ENCODE measurements around the gene PTP4A1. TPM values are rescaled to one million over a fixed set of nuclear protein-coding genes. Genes with fewer than 3 reads are reported as not detected.

The PTP4A1 gene
- total and polyA plus RNA-seq, 2 of the 13 experiments (the other 11 are each of a cell fraction or from before 2014, with no cell fraction given), result 141 to 376 TPM

DNA sequence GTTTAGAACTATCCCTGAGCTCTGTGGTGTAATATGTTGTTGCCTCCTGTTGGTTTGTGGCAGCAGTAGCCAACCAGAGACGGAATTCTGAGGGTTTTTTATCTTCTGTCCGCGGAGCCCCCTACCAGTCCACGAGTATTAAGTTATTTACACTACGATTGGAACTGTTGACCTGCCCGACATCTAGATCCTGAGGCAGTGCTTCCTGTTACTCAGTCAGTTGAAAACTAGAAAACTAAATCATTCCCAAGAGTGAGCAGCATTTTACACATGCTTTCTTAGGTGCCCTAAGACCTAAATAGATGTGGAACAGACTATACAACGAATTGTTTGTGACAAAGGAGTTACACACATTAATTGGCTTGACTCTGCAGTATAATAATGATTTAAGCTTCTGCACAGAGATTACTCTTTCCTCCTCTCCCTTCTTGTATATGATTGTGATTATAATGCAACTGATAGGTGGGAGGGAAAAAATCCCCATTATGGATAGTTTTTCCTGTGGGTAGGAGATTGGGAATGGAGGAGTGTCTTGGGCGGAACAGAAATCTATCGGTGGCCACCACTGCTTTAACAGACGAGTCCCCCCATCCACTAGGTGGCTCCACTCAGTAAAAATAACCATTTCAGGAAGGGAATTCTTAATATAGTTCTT, 1.7 kb downstream of the PTP4A1 start (continued):
- TF ChIP-seq, protein P1, sequence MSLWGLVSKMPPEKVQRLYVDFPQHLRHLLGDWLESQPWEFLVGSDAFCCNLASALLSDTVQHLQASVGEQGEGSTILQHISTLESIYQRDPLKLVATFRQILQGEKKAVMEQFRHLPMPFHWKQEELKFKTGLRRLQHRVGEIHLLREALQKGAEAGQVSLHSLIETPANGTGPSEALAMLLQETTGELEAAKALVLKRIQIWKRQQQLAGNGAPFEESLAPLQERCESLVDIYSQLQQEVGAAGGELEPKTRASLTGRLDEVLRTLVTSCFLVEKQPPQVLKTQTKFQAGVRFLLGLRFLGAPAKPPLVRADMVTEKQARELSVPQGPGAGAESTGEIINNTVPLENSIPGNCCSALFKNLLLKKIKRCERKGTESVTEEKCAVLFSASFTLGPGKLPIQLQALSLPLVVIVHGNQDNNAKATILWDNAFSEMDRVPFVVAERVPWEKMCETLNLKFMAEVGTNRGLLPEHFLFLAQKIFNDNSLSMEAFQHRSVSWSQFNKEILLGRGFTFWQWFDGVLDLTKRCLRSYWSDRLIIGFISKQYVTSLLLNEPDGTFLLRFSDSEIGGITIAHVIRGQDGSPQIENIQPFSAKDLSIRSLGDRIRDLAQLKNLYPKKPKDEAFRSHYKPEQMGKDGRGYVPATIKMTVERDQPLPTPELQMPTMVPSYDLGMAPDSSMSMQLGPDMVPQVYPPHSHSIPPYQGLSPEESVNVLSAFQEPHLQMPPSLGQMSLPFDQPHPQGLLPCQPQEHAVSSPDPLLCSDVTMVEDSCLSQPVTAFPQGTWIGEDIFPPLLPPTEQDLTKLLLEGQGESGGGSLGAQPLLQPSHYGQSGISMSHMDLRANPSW (CRISPR knock-in tag; IDR thresholded peaks at IDR 0.05; ENCODE audit: borderline replicate concordance), result no peak
- no peak for TF ChIP-seq SETDB1 (CRISPR knock-in tag; IDR thresholded peaks at IDR 0.05; ENCODE audit: borderline replicate concordance)
- TF ChIP-seq ZNF792 (CRISPR knock-in tag; IDR thresholded peaks at IDR 0.05), result peak; percentile 34; the same call in 1 of the 2 replicates
- TF ChIP-seq KLF15 (CRISPR knock-in tag; IDR thresholded peaks at IDR 0.05; ENCODE audit: borderline replicate concordance), result no peak
- TF ChIP-seq, protein P2, sequence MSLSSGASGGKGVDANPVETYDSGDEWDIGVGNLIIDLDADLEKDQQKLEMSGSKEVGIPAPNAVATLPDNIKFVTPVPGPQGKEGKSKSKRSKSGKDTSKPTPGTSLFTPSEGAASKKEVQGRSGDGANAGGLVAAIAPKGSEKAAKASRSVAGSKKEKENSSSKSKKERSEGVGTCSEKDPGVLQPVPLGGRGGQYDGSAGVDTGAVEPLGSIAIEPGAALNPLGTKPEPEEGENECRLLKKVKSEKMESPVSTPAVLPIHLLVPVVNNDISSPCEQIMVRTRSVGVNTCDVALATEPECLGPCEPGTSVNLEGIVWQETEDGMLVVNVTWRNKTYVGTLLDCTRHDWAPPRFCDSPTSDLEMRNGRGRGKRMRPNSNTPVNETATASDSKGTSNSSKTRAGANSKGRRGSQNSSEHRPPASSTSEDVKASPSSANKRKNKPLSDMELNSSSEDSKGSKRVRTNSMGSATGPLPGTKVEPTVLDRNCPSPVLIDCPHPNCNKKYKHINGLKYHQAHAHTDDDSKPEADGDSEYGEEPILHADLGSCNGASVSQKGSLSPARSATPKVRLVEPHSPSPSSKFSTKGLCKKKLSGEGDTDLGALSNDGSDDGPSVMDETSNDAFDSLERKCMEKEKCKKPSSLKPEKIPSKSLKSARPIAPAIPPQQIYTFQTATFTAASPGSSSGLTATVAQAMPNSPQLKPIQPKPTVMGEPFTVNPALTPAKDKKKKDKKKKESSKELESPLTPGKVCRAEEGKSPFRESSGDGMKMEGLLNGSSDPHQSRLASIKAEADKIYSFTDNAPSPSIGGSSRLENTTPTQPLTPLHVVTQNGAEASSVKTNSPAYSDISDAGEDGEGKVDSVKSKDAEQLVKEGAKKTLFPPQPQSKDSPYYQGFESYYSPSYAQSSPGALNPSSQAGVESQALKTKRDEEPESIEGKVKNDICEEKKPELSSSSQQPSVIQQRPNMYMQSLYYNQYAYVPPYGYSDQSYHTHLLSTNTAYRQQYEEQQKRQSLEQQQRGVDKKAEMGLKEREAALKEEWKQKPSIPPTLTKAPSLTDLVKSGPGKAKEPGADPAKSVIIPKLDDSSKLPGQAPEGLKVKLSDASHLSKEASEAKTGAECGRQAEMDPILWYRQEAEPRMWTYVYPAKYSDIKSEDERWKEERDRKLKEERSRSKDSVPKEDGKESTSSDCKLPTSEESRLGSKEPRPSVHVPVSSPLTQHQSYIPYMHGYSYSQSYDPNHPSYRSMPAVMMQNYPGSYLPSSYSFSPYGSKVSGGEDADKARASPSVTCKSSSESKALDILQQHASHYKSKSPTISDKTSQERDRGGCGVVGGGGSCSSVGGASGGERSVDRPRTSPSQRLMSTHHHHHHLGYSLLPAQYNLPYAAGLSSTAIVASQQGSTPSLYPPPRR (CRISPR knock-in tag; IDR thresholded peaks at IDR 0.05; ENCODE audit: borderline replicate concordance), result no peak; the same call in 1 of the 2 replicates
- TF ChIP-seq RELA (CRISPR knock-in tag; IDR thresholded peaks at IDR 0.05), result no peak
- TF ChIP-seq ZNF776 (CRISPR knock-in tag; IDR thresholded peaks at IDR 0.05), result no peak
- TF ChIP-seq ATRX (CRISPR knock-in tag; IDR thresholded peaks at IDR 0.05; ENCODE audit: borderline replicate concordance), result no peak
- TF ChIP-seq ZNF264 (CRISPR knock-in tag; IDR thresholded peaks at IDR 0.05), result peak; percentile 45; the same call in 1 of the 2 replicates
- TF ChIP-seq ZNF383 (CRISPR knock-in tag; IDR thresholded peaks at IDR 0.05; ENCODE audit: borderline replicate concordance), result no peak
- TF ChIP-seq, protein P3, sequence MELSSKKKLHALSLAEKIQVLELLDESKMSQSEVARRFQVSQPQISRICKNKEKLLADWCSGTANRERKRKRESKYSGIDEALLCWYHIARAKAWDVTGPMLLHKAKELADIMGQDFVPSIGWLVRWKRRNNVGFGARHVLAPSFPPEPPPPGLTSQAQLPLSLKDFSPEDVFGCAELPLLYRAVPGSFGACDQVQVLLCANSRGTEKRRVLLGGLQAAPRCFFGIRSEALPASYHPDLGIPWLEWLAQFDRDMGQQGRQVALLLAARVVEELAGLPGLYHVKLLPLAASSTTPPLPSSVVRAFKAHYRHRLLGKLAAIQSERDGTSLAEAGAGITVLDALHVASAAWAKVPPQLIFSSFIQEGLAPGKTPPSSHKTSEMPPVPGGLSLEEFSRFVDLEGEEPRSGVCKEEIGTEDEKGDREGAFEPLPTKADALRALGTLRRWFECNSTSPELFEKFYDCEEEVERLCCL (CRISPR knock-in tag; IDR thresholded peaks at IDR 0.05; ENCODE audit: borderline replicate concordance), result no peak
- TF ChIP-seq ZNF468 (CRISPR knock-in tag; IDR thresholded peaks at IDR 0.05), result no peak
- no peak for TF ChIP-seq ZNF737 (CRISPR knock-in tag; IDR thresholded peaks at IDR 0.05; ENCODE audit: borderline replicate concordance)
- no peak; the same call in 1 of the 2 replicates for TF ChIP-seq CEBPG (CRISPR knock-in tag; IDR thresholded peaks at IDR 0.05)
- TF ChIP-seq, protein P4, sequence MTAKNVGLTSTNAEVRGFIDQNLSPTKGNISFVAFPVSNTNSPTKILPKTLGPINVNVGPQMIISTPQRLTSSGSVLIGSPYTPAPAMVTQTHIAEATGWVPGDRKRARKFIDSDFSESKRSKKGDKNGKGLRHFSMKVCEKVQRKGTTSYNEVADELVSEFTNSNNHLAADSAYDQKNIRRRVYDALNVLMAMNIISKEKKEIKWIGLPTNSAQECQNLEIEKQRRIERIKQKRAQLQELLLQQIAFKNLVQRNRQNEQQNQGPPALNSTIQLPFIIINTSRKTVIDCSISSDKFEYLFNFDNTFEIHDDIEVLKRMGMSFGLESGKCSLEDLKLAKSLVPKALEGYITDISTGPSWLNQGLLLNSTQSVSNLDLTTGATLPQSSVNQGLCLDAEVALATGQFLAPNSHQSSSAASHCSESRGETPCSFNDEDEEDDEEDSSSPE (CRISPR knock-in tag; IDR thresholded peaks at IDR 0.05), result peak; percentile 52; the same call in 1 of the 2 replicates
- TF ChIP-seq, protein P5, sequence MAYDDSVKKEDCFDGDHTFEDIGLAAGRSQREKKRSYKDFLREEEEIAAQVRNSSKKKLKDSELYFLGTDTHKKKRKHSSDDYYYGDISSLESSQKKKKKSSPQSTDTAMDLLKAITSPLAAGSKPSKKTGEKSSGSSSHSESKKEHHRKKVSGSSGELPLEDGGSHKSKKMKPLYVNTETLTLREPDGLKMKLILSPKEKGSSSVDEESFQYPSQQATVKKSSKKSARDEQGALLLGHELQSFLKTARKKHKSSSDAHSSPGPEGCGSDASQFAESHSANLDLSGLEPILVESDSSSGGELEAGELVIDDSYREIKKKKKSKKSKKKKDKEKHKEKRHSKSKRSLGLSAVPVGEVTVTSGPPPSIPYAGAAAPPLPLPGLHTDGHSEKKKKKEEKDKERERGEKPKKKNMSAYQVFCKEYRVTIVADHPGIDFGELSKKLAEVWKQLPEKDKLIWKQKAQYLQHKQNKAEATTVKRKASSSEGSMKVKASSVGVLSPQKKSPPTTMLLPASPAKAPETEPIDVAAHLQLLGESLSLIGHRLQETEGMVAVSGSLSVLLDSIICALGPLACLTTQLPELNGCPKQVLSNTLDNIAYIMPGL (CRISPR knock-in tag; IDR thresholded peaks at IDR 0.05; ENCODE audit: borderline replicate concordance in 1 of 2, low read depth in 1 of 2), result peak; percentile 67 to 77; a peak in 2 of 4 replicates
- peak; percentile 20; the same call in 1 of the 2 replicates for TF ChIP-seq FOXA3 (CRISPR knock-in tag; IDR thresholded peaks at IDR 0.05)
